Transverse colon (tissue), 3 donors: ENCODE data around the gene SNED1.

Experiments used
- POLR2A ChIP-seq: fragments of 450-650 bp; IDR thresholded peaks from one replicate; pipeline ENCODE4 v1.6.1; 2016; ENCODE audit warnings: antibody characterized with exemption, mild to moderate bottlenecking, moderate library complexity
- TF ChIP-seq, protein P1 (sequence below), 5 experiments: fragments of 200-600 bp in 3 of 5; fragments of 450-650 bp in 2 of 5; sonication (generic) in 3 of 5; IDR thresholded peaks; 1 replicate in 2 of 5; 2 replicates in 3 of 5; pipeline ENCODE4 v1.5.1; 2016 to 2017; ENCODE audit warnings: antibody characterized with exemption in 5 of 5, inconsistent platforms in 3 of 5, mild to moderate bottlenecking in 2 of 5, moderate library complexity in 1 of 5

DNA sequence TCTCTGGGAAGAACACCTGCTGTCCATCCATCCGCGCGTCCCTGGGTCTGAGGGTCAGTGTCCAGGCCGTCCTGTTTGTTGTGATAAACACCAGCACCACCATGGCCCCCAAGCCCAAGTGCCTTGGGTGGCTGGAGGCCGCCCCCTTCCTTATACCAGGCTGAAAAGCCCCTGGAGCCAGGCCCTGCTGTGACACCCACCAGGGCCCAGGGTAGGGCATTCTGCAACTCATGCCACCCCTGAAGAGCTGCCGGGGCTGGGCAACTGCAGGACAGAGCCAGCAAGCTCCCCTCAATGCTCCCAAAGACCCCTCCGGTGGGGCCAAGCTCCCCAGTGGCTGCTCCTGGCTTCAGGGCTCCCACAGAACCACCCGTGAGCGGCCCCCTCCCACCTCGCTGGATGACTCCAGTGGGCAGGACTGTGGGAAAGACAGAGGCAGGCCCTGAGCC is 31.9 kb upstream of the SNED1 start:
- no peak for TF ChIP-seq POLR2A
- TF ChIP-seq, protein P1, sequence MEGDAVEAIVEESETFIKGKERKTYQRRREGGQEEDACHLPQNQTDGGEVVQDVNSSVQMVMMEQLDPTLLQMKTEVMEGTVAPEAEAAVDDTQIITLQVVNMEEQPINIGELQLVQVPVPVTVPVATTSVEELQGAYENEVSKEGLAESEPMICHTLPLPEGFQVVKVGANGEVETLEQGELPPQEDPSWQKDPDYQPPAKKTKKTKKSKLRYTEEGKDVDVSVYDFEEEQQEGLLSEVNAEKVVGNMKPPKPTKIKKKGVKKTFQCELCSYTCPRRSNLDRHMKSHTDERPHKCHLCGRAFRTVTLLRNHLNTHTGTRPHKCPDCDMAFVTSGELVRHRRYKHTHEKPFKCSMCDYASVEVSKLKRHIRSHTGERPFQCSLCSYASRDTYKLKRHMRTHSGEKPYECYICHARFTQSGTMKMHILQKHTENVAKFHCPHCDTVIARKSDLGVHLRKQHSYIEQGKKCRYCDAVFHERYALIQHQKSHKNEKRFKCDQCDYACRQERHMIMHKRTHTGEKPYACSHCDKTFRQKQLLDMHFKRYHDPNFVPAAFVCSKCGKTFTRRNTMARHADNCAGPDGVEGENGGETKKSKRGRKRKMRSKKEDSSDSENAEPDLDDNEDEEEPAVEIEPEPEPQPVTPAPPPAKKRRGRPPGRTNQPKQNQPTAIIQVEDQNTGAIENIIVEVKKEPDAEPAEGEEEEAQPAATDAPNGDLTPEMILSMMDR (IDR thresholded peaks at IDR 0.05), result no peak
